ENCODE data around the gene SURF6.

Gene SURF6

GRCh38 chr9:133368249-133368881, 32.4 kb upstream of the SURF6 start:
- in situ Hi-C loops (cut with MboI; ENCODE audit: low pct_unique_long_range_greater_than_20kb, low sequenced_read_pairs, unreplicated experiment) = no loop called here
- TF ChIP-seq CTCF (IDR thresholded peaks at IDR 0.05; ENCODE audit: extremely low read depth, insufficient read depth, missing control alignments) = no peak
- no peak for DNase-seq (ENCODE audit: low spot score)

DNA sequence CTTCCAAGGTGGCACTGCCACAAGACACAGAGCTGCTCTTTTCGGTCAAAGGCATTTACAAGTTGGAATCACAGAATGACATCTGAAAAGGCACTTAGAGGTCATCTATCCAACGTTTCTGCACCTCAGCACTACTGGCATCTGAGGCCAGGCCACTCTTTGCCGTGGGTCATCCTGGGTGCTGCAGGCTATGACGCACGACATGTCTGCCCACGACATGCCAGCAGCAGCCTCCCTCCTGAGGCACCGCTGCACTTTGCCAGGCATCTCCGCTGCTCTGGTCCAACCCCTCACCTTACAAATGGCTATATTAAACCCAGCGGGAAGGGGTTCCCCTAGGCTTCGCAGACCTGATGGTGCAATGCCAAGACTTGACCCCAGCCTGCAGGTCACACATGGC, 31.8 kb upstream of the SURF6 start:
- DNase-seq (ENCODE audit: low spot score) = no peak
- no peak for TF ChIP-seq CTCF (IDR thresholded peaks at IDR 0.05; ENCODE audit: extremely low read depth, insufficient read depth, missing control alignments)
- in situ Hi-C loops (cut with MboI; ENCODE audit: low pct_unique_long_range_greater_than_20kb, low sequenced_read_pairs, unreplicated experiment) = no loop called here

DNA sequence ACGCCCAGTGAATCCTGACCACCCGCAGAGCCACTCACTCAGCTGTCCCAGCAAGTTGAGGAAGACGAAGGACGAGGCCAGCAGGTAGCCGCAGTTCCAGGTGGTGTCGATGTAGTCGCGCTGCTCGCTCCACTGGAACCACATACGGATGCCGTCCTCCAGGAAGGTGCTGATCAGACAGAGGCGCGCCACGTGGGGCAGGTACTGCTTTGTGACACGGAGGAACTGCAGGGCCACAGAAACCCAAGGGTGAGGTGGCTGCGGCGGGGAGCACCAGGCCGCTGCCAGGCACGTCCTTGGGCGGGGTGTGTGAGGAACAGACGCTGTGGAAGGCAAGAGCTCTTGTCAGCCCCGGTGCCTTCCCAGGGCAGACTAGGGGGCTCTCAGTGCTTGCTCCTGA, 31.2 kb upstream of the SURF6 start:
- no peak for DNase-seq (ENCODE audit: low spot score)
- no peak for TF ChIP-seq CTCF (IDR thresholded peaks at IDR 0.05; ENCODE audit: extremely low read depth, insufficient read depth, missing control alignments)
- in situ Hi-C loops (cut with MboI; ENCODE audit: low pct_unique_long_range_greater_than_20kb, low sequenced_read_pairs, unreplicated experiment) = no loop called here

DNA sequence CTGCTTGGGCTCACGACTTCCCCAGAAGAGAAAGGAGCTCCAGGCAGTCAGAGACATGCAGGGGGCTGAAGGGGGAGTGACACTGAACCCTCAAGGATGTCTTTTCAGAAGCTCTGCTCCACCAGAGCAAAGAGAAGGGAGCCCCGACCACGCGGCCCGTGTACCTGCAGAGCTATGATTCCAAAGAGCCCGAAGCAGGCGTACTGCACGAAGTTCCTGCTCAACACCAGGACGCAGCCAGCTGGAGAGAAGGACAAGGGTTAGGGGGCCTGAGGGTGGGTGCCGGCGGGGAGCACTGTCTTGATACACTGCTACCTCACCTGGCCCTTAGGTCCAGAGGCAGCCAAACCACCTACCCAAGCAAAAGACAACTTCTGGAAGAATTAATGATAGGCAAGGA, 30.4 kb upstream of the SURF6 start:
- TF ChIP-seq CTCF (IDR thresholded peaks at IDR 0.05; ENCODE audit: extremely low read depth, insufficient read depth, missing control alignments) = no peak
- in situ Hi-C loops (cut with MboI; ENCODE audit: low pct_unique_long_range_greater_than_20kb, low sequenced_read_pairs, unreplicated experiment) = no loop called here
- no peak for DNase-seq (ENCODE audit: low spot score)

GRCh38 chr9:133362359-133363044, 26.5 kb upstream of the SURF6 start:
- no peak for DNase-seq (ENCODE audit: low spot score)
- in situ Hi-C loops (cut with MboI; ENCODE audit: low pct_unique_long_range_greater_than_20kb, low sequenced_read_pairs, unreplicated experiment) = no loop called here
- TF ChIP-seq CTCF (IDR thresholded peaks at IDR 0.05; ENCODE audit: extremely low read depth, insufficient read depth, missing control alignments) = no peak

DNA sequence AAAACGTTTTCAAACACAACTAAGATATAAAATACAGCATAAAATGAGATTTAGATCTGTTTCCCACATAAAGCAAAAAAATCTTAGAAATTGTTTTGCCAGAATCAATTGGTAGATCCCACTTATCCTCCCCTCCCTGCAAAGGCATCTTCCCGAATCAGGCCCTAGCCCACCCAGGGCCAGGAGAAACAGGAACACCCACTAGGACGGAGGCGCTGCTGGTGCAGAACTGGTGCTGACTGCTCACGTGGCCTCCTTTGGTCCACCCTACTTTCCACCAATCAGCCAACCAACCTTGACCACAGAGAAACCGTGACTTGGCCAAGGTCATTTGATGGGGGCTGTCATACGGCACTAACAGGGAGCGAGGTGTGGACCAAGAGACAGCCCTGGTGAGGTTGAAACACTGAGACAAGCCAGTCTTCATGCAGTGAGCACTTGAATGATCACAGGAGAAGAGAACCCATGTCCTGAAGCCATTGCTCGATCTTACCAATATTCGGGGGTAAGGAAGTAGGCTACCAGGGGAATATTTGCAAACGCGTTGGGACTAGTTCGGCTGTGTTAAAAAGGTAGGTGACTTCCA, 25.6 kb upstream of the SURF6 start:
- no peak for TF ChIP-seq CTCF (IDR thresholded peaks at IDR 0.05; ENCODE audit: extremely low read depth, insufficient read depth, missing control alignments)
- in situ Hi-C loops (cut with MboI; ENCODE audit: low pct_unique_long_range_greater_than_20kb, low sequenced_read_pairs, unreplicated experiment) = no loop called here
- DNase-seq (ENCODE audit: low spot score) = no peak

All from GM13977 (cell line).